AML-193 (cell line): Measurements from ENCODE around the gene CHCHD6.

Source experiments
- DNase-seq, 2 experiments: peaks; one replicate each; lab custom pipeline; 2025; lab: John Stamatoyannopoulos, UW

Gene CHCHD6

DNA sequence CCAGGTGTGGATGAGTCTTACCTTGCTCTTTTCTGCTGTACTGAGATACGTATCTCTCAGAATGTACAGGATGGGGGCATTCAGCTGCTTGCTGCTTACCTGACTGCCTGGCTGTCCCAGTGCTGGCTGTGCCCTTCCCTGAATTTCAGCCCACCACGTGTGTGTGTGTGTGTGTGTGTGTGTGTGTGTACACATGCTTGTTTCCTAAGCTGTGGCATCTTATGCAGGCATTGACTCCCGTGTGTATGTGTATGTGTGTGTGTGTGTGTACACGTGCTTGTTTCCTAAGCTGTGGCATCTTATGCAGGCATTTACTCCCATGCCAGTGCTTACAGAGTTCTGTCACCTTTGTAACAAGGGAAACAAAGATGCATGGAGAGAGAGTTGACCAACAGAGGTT, 218.4 kb downstream of the CHCHD6 start:
- no peak for DNase-seq

GRCh38 chr3:126923423-126923822, 219.4 kb downstream of the CHCHD6 start:
- no peak for DNase-seq

GRCh38 chr3:126923895-126924294, 219.9 kb downstream of the CHCHD6 start:
- no peak for DNase-seq

- no peak for DNase-seq
Observed at GRCh38 chr3:126924458-126924857, 220.4 kb downstream of the CHCHD6 start.

GRCh38 chr3:126925411-126926171, 221.6 kb downstream of the CHCHD6 start:
- DNase-seq, result peak; percentile 81 to 87

GRCh38 chr3:126926684-126927400, 222.8 kb downstream of the CHCHD6 start:
- no peak for DNase-seq

GRCh38 chr3:126927401-126927750, 223.3 kb downstream of the CHCHD6 start:
- DNase-seq, result no peak

GRCh38 chr3:126927846-126928245, 223.8 kb downstream of the CHCHD6 start:
- DNase-seq, result no peak

- no peak for DNase-seq
Observed at GRCh38 chr3:126928921-126929474, 225.0 kb downstream of the CHCHD6 start.

DNA sequence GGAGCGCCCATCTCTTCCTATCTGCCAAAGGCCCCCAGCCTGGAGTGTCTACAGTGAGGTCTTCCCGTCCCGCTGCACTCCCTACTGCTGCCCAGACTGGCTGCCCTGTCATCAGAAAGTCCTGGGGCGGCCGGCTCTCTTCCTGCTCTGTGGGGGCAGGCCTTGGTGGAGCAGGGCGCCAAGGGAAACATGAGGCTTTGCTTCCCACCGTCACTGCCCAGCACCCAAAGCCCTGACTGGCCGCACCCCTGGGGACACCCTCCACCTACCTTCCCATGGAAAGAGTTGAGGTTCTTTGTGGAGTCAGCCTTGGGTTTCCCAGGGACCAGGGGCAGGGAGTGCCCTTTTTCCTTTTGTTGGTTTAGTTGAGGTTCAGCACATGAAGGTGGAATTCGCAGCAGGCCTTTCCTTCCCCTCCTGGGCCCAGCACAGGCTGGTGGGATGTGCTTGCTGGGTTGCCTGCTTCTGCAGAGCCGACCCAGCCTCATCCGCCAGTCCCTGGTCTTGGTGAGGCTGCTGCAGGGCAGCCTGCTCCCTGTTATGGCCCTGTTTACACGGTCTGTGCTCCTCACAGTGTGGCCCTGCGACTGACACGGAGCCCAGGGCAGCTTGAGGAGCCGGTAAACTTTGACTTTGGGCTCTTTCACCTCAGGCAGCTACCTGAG, 227.0 kb downstream of the CHCHD6 start:
- DNase-seq, result no peak

DNA sequence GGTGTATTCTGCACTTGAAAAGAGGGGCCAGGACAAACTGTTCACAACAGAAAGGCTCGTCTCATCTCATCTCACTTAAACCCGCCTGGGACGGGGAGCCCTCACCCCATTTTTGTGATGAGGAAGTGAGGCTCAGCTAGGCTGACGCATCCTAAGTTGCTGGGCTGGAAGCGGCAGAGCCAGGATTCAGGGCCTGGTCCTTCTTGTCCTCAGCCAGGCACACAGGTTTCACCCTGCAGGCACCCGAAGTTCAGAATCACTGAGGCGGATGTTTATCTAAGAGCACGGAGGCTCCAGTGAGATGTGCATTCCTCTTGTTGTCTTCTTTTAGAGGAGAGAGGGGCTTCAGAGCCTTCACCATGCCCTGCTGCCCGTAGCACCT, 227.8 kb downstream of the CHCHD6 start:
- DNase-seq, result no peak

DNA sequence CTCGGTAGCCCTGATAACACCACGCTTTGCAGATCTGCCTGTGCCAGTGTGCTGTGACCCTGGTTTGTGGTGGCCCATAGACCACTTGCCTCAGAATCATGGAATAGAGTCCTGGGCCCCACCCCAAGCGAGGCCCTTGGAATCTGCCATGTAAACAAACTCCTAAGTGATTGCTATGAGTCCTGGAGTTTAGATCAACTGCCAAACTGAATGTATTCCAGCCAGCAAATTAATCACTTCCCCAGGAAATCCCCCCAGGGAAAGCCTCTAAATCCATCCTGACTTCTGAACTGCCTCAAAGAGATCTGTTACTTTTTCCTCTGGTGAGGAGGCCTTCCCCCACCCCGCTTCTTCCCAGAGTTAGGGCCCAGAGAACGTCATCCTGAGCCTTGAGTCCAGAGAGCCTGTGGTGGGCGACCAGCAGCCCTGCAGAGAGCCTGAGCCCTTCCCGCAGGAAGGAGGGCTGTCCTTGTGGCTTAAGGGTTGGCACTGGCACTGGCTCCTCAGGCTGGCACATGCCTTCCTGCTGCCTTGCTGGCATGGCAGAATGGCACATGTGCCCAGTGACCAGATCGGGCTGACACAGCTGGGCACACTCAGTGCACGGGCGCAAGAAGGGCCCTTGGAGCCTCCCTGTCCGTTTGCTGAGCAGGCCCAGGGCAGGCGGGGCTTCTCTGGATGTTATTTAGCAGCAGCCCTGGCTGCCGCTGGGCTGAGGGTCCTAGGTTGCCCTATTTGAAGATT, 228.3 kb downstream of the CHCHD6 start:
- DNase-seq, result no peak

GRCh38 chr3:126934031-126934531, 230.0 kb downstream of the CHCHD6 start:
- no peak for DNase-seq

DNA sequence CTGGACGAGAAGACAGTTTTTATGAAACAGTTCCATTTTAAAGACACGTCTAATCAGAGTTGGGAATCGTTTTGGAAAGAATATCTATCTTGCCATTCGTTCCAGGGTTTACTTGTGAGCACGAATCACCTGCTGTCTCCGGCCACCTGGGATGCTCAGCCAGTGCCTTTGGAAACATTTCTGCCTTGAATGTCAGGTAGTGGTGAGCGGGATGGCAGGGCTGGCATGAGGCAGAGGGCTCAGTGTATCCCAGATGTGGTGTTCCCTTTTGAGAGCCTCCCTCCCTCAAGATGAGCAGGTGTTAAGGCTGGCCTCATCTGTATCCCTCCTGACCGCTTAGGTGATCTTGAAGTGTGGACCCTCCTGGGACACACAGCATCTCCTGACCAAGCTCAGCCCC, 231.0 kb downstream of the CHCHD6 start:
- no peak for DNase-seq

DNA sequence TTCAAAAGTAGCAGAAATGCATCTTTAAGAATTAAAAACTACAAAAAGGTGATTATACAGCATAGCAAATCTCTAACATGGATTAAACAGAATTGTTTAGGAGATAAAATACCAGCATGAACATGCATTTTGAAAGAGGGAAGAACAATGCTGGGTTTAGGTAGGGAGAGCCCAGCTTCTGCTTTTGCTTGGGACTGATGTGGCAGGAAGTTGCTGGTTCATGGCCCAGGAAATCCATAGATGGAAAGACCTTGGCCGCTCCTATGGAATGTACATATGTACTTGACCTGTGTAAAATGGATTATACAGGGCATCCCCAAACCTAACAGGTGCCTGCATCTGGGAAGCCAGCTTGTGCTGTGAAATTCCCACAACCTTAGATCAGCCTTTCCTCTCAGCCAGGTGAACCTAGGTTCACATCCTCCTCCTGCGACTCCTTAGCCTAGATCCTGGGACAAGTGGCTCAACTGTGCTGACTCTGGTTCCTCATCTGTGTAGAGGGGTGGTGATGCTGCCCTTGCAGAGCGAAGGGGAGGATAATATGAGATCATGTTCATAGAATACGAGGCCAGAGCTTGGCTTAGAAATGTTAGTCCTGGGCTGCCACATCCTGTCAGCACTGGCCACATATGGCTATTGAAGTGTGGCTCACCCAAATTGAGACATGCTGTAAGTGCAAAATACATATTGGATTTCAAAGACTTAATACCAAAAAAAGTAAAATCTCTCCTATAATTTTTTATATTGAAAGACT, 231.9 kb downstream of the CHCHD6 start:
- peak; percentile 28 to 33 for DNase-seq

GRCh38 chr3:126936853-126937425, 232.9 kb downstream of the CHCHD6 start:
- DNase-seq, result no peak

- DNase-seq, result no peak
Observed at GRCh38 chr3:126937533-126937932, 233.5 kb downstream of the CHCHD6 start.

- DNase-seq, result no peak
Observed at GRCh38 chr3:126937973-126938372, 233.9 kb downstream of the CHCHD6 start.

DNA sequence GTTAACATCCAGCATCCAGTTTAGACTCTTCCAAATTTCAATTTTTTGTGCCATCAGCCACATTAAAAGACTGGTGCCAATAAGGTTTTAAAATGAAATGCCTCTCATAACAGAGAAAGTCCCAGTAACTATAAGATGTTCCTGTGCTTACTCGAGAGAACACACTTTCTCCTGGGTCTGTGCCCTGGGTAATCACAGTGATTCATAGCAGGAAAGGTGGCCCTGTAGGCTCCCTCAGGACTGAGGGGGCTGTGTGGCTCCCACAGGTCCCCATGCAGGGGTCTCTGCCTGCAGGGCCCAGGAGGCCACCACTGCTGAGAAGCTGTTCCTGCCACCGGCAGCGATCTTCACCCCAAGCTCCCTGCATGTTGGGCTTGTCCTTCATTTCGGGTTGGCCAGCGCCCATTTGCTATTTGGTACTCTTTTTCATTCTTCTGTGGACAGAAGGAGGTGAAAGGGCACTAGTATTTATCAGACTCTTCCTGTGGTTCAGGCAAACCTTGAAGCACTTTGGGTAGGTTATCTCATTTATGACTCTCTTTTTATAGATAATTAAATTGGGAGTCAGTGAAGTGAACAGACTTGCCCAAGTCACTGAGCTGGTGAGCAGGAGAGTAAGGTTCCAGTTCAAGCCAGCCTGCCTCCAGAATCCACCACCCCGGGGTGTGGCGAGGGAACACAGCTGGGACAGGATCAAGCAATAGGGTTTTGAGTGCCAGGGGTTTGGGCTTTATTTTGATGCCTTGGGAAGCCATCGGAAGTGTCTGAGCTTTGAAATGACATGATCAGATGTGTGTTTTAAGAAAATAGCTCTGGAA, 234.7 kb downstream of the CHCHD6 start:
- no peak for DNase-seq

- no peak for DNase-seq
Observed at GRCh38 chr3:126939338-126939718, 235.3 kb downstream of the CHCHD6 start.
